ENCODE data around the gene LSS. TPM values are rescaled to one million over a fixed set of nuclear protein-coding genes. Genes with fewer than 3 reads are reported as not detected.

The LSS gene
- total RNA-seq, 1 experiment from 2014 or later, result 130 TPM

- H3K9me3 ChIP-seq (ENCODE audit: low read depth, low read length, poor library complexity, severe bottlenecking), result no peaks in the 10 kb centered on the region
- CTCF ChIA-PET, result interaction anchor here (0.7 to 1.5 kb wide), 4 partner anchors 9 to 73 kb away, joined by 3 to 9 read pairs (median 7); no protein-coding TSS in a partner anchor
Measured at GRCh38 chr21:46151989-46152926, 76.3 kb downstream of the LSS start.

DNA sequence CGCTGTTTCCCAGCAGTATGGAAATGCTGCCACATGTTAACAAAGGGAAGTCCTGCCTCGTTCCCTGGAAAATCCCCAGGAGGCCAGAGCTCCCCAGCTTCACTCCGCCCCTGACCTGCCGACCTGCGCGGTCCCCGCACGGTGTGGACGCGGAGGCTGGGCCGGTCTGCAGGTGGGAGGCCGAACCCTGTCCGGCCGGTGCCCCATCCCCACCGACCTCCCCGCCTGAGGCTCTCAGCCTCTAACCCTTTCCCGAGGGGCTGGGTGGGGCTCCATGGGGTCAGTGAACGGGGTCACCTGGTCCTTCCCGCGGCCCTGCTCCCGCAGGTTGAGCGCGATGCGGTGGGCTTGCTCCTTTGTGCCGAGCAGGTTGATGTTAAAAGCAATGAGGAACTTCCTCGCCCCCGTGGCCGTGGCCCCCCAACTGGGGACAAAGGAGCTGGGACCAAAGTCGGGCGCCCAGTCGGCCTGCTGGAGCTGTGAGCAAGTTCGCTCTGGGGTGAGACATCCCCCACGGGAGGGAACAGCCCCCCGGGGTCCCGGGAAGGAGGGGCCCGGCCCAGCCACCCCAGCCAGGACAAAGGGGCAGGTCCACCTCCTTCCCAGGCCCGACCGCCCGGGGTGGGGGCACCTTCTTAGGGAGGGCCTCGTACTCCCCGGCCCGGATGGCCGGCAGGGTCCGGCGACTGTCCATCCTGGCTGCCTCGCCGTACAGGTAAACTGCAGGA is 77.1 kb downstream of the LSS start:
- no peak for DNase-seq (ENCODE audit: low spot score)
- intact Hi-C loops (cut with micrococcal nuclease; ENCODE audit: unreplicated experiment), result no loop called here
- Histone ChIP-seq H3K36me3 (ENCODE audit: insufficient read depth, low read length, poor library complexity, severe bottlenecking) (no peaks in the 10 kb centered on the region), H3K4me3 (ENCODE audit: low read depth, low read length, poor library complexity, severe bottlenecking) (no peak overlapping the region), H3K4me1 (ENCODE audit: insufficient read depth, low read length, poor library complexity, severe bottlenecking) (peaks cover 5% of the 10 kb centered on the region), H3K9me3 (ENCODE audit: low read depth, low read length, poor library complexity, severe bottlenecking) (no peaks in the 10 kb centered on the region), H3K27ac (ENCODE audit: low read depth, low read length, poor library complexity, severe bottlenecking) (no peak overlapping the region), H3K27me3 (replicated peaks; ENCODE audit: insufficient read depth, low read depth, low read length, poor library complexity) (no peaks in the 10 kb centered on the region)
- BruUV-seq (replicated peaks), result no TSS peak
- POLR2A ChIA-PET (ENCODE audit: low non-redundant PET), result no interaction called here
- CTCF ChIA-PET, result no interaction called here
- TF ChIP-seq CTCF (conservative IDR thresholded peaks at IDR 0.05; ENCODE audit: low read depth, low read length) (no peak), EZH2 (IDR thresholded peaks at IDR 0.05; ENCODE audit: borderline replicate concordance, low read depth, low read length, poor library complexity, severe bottlenecking) (no peak)

More at GRCh38 chr21:46151989-46152926, 76.3 kb downstream of the LSS start:
- intact Hi-C loops (cut with micrococcal nuclease; ENCODE audit: unreplicated experiment), result no loop called here
- Histone ChIP-seq H3K27ac (ENCODE audit: low read depth, low read length, poor library complexity, severe bottlenecking) (no peak overlapping the region), H3K4me1 (ENCODE audit: insufficient read depth, low read length, poor library complexity, severe bottlenecking) (peaks cover 5% of the 10 kb centered on the region), H3K4me3 (ENCODE audit: low read depth, low read length, poor library complexity, severe bottlenecking) (no peak overlapping the region), H3K36me3 (ENCODE audit: insufficient read depth, low read length, poor library complexity, severe bottlenecking) (no peaks in the 10 kb centered on the region), H3K27me3 (replicated peaks; ENCODE audit: insufficient read depth, low read depth, low read length, poor library complexity) (no peaks in the 10 kb centered on the region)
- no TSS peak for BruUV-seq (replicated peaks)
- TF ChIP-seq CTCF (conservative IDR thresholded peaks at IDR 0.05; ENCODE audit: low read depth, low read length) (no peak), EZH2 (IDR thresholded peaks at IDR 0.05; ENCODE audit: borderline replicate concordance, low read depth, low read length, poor library complexity, severe bottlenecking) (no peak)
- DNase-seq (ENCODE audit: low spot score), result no peak
- POLR2A ChIA-PET (ENCODE audit: low non-redundant PET), result no interaction called here

DNA sequence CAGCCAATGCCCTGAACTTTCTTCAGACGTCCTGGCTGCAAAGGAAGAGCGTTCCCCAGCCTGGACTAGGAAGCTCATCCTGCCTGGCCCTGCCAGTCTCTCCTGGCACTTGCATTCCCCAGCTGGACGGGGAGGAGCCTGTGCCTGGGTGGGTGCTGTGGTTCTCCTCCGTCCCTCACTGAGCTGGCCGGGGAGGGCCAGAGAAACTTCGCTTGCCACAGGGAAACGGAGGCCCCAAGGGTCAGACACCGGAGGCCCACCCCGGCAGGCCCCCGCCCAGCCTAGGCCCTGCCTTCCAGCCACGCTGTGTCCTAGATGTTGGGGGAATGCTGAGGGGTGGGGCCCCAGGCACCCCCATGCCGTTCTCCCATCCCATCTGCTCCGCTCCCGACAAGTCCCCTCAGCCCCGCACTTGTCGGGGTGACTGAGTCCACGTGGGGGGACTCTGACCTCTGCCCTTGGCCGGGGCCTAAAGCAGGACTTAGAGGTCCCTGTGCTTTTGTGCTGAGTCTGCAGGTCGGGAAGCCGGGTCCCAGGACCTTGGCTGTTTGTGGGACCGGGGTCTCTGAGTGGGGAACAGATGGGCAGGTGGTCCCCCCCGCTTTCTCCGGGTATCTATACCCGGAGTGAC is 78.0 kb downstream of the LSS start:
- intact Hi-C loops (cut with micrococcal nuclease; ENCODE audit: unreplicated experiment), result no loop called here
- Histone ChIP-seq H3K9me3 (ENCODE audit: low read depth, low read length, poor library complexity, severe bottlenecking) (no peaks in the 10 kb centered on the region), H3K4me3 (ENCODE audit: low read depth, low read length, poor library complexity, severe bottlenecking) (no peak overlapping the region), H3K27me3 (replicated peaks; ENCODE audit: insufficient read depth, low read depth, low read length, poor library complexity) (no peaks in the 10 kb centered on the region), H3K4me1 (ENCODE audit: insufficient read depth, low read length, poor library complexity, severe bottlenecking) (peaks cover 5% of the 10 kb centered on the region), H3K27ac (ENCODE audit: low read depth, low read length, poor library complexity, severe bottlenecking) (no peak overlapping the region), H3K36me3 (ENCODE audit: insufficient read depth, low read length, poor library complexity, severe bottlenecking) (no peaks in the 10 kb centered on the region)
- TF ChIP-seq EZH2 (IDR thresholded peaks at IDR 0.05; ENCODE audit: borderline replicate concordance, low read depth, low read length, poor library complexity, severe bottlenecking), result no peak
- TF ChIP-seq CTCF (conservative IDR thresholded peaks at IDR 0.05; ENCODE audit: low read depth, low read length), result no peak
- no TSS peak for BruUV-seq (replicated peaks)
- DNase-seq (ENCODE audit: low spot score), result no peak
- ChIA-PET CTCF (no interaction called here), POLR2A (ENCODE audit: low non-redundant PET) (no interaction called here)
